AG09309 (cell line): ENCODE measurements around the gene AKAP6.
"Not testable (repeated sequence)": the region's sequence is repeated elsewhere in the genome, so short reads cannot be mapped to it uniquely, and the experiment has no call there.

Experiments
- DNase-seq: peaks from one replicate; pipeline ENCODE4 v3.0.0-alpha.2; 2010; ENCODE audit warnings: low read depth
- H3K4me3 ChIP-seq: 2 replicates; pipeline ENCODE4 v1.5.1; 2011; ENCODE audit warnings: mild to moderate bottlenecking, low read depth, low read length, moderate library complexity; ENCODE audit not compliant: control insufficient read depth
- TF ChIP-seq, protein P1 (sequence below): IDR thresholded peaks from 2 replicates; pipeline ENCODE4 v1.5.1; 2011; ENCODE audit warnings: mild to moderate bottlenecking, low read depth, low read length, inconsistent platforms; ENCODE audit not compliant: insufficient read depth, control insufficient read depth; ENCODE audit errors: missing control alignments

The AKAP6 gene

DNA sequence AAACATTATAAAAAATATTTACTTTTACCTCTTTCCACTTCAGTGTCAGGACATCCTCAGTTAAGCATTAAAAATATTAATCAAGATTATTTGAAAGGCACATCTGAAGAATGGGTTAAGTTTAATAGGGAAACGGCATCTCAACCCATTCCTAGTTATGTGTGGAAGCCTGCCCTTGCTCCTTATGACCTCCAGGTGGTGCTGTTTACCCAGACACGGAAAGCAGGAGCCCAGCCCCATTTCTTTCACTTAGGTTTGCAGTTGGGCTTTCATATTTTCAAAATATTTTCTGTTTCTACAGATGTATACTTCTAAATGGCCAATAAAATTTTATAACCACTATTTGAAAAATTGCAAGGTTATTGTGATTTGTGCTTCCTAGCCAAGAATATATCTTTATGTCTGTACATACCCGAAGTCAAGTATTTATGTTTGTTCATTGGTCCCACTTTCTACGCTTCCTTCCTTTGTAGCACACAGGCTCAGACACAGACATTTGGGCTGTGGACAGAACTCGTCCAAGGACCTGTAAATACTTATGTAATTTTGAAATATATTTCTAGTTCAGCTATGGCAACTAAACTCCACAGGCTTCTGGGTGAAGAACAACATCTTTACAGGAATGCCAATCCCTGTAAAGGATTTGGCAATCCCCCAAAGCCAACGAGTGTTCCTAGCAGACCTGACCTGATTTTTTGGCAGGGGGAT lies 247.1 kb downstream of the AKAP6 start:
- no peak overlapping the region for H3K4me3 ChIP-seq
- TF ChIP-seq, protein P1, sequence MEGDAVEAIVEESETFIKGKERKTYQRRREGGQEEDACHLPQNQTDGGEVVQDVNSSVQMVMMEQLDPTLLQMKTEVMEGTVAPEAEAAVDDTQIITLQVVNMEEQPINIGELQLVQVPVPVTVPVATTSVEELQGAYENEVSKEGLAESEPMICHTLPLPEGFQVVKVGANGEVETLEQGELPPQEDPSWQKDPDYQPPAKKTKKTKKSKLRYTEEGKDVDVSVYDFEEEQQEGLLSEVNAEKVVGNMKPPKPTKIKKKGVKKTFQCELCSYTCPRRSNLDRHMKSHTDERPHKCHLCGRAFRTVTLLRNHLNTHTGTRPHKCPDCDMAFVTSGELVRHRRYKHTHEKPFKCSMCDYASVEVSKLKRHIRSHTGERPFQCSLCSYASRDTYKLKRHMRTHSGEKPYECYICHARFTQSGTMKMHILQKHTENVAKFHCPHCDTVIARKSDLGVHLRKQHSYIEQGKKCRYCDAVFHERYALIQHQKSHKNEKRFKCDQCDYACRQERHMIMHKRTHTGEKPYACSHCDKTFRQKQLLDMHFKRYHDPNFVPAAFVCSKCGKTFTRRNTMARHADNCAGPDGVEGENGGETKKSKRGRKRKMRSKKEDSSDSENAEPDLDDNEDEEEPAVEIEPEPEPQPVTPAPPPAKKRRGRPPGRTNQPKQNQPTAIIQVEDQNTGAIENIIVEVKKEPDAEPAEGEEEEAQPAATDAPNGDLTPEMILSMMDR, result peak; percentile 95
- no peak for DNase-seq

DNA sequence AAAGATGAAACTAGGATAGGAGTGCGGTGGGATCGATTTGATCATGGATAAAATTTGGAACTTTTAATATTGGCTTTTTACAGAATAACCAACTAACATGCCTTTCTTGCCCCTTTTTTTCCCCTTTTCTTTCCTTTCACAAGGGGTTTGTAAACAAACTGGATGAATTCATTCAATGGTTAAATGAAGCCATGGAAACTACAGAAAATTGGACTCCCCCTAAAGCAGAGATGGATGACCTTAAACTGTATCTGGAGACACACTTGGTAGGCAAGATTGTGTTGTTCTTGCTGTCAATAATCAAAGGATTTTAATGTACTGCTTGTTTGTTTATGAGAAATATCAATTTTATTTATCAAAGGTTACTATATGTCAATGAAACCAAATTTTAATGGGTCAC lies 247.9 kb downstream of the AKAP6 start:
- H3K4me3 ChIP-seq, result no peak overlapping the region
- TF ChIP-seq, protein P1, result no peak
- DNase-seq, result no peak

DNA sequence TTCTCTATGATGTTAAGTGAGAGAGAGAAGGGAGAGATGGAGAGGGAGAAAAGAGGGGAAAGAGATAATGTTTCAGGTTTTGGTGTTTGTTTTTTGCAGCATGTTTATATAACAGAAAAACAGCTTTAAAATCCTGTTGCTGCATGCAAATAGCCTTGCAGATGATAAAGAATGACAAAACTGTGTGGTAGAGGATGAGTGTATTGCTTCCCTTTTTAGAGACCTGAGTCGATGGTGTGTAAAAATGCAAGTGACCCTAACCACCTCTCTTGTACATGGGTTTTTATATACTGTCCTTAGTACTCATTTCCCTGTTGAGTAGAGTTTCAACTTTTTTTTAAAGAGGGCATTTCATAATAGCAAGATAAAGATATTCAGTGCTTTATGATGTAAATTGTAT lies 249.1 kb downstream of the AKAP6 start:
- no peak overlapping the region for H3K4me3 ChIP-seq
- TF ChIP-seq, protein P1, result no peak
- no peak for DNase-seq

GRCh38 chr14:32583427-32583826 lies 254.3 kb downstream of the AKAP6 start:
- DNase-seq, H3K4me3 ChIP-seq: not testable (repeated sequence)

DNA sequence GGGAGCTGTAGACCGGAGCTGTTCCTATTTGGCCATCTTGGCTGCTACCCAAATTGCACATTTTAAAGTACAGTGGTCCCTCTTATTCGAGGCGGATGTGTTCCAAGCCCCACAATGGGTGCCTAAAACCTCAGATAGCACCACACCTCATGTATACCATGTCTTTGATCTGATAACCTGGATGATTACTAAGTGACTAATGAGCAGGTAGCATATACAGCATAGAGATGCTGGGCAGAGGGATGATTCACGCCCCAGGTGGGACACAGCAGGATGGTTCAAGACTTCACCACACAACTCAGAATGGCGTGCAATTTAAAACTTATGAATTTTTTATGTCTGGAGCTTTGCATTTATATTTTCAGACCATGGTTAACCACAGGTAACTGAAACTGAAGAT lies 255.0 kb downstream of the AKAP6 start:
- no peak for DNase-seq
- H3K4me3 ChIP-seq, result no peak overlapping the region
- TF ChIP-seq, protein P1, result no peak

DNA sequence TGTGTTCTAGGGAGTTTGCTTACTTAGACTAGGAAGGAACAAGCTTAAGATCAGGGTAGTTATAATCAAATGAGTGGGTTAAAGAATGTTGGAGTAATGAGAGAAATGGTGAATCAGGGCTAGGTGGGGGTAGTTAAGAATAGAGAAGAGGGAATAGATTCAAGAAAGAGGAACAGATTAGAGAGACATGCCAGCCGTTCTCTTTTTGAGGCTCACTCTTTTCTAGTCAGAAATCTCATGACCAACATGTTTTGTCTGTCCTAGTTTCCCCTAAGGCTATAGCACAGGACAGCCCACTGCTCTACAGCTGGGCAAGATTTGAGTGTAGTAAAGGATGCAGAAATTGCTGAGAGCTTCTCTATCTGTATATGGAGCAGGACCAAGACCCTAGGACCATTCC lies 258.4 kb downstream of the AKAP6 start:
- TF ChIP-seq, protein P1, result no peak
- H3K4me3 ChIP-seq, result no peak overlapping the region
- no peak for DNase-seq

- no peak for DNase-seq
- TF ChIP-seq, protein P1, result peak; percentile 72
- no peak overlapping the region for H3K4me3 ChIP-seq
These were observed 259.6 kb downstream of the AKAP6 start for GRCh38 chr14:32588448-32589320.
